NCI-H2029 (cell line): ENCODE measurements around the gene MIDN.

Experiments used
- DNase-seq: peaks from one replicate; lab custom pipeline; 2025; lab: John Stamatoyannopoulos, UW

Gene MIDN

GRCh38 chr19:1283207-1283916 lies 35.0 kb downstream of the MIDN start:
- no peak for DNase-seq

- no peak for DNase-seq
Observed at GRCh38 chr19:1283917-1284292, 35.5 kb downstream of the MIDN start.

- DNase-seq: no peak
Observed at GRCh38 chr19:1284293-1284978, 36.1 kb downstream of the MIDN start.

GRCh38 chr19:1284979-1285736 lies 36.8 kb downstream of the MIDN start:
- no peak for DNase-seq

GRCh38 chr19:1285737-1286360 lies 37.5 kb downstream of the MIDN start, which contains the start of gene EFNA2:
EFNA2 (plus strand) TSS chr19:1285873; CDS start chr19:1286169, 296 bp downstream.
- DNase-seq: no peak

- DNase-seq: no peak
Observed at GRCh38 chr19:1286487-1287353, 38.3 kb downstream of the MIDN start.

GRCh38 chr19:1287354-1288225 lies 39.2 kb downstream of the MIDN start:
- DNase-seq: no peak

- DNase-seq: no peak
Observed at GRCh38 chr19:1288226-1288612, 39.8 kb downstream of the MIDN start.

- no peak for DNase-seq
Observed at GRCh38 chr19:1288833-1289685, 40.7 kb downstream of the MIDN start.

GRCh38 chr19:1289686-1290025 lies 41.3 kb downstream of the MIDN start:
- DNase-seq: no peak

- DNase-seq: no peak
Observed at GRCh38 chr19:1290196-1290702, 41.9 kb downstream of the MIDN start.

- no peak for DNase-seq
Observed at GRCh38 chr19:1290703-1291651, 42.6 kb downstream of the MIDN start.

GRCh38 chr19:1291761-1292418 lies 43.5 kb downstream of the MIDN start:
- no peak for DNase-seq

GRCh38 chr19:1292419-1293151 lies 44.2 kb downstream of the MIDN start:
- no peak for DNase-seq

GRCh38 chr19:1293782-1294604 lies 45.6 kb downstream of the MIDN start:
- DNase-seq: no peak

GRCh38 chr19:1294688-1295087 lies 46.3 kb downstream of the MIDN start:
- no peak for DNase-seq
